HG02981 (cell line): Measurements from ENCODE around the gene KRT86.
"Not testable (repeated sequence)": the region's sequence is repeated elsewhere in the genome, so short reads cannot be mapped to it uniquely, and the experiment has no call there.

ENCODE experiments used
- ATAC-seq: cut with Tn5 transposase; IDR thresholded peaks from one replicate; pipeline ENCODE4 v1.9.1; 2021; ENCODE audit warnings: mild to moderate bottlenecking, moderate library complexity; ENCODE audit not compliant: unreplicated experiment

Gene KRT86

GRCh38 chr12:52267266-52267665, 7.2 kb upstream of the KRT86 start:
- ATAC-seq = no peak

GRCh38 chr12:52267699-52268098, 6.7 kb upstream of the KRT86 start:
- no peak for ATAC-seq

DNA sequence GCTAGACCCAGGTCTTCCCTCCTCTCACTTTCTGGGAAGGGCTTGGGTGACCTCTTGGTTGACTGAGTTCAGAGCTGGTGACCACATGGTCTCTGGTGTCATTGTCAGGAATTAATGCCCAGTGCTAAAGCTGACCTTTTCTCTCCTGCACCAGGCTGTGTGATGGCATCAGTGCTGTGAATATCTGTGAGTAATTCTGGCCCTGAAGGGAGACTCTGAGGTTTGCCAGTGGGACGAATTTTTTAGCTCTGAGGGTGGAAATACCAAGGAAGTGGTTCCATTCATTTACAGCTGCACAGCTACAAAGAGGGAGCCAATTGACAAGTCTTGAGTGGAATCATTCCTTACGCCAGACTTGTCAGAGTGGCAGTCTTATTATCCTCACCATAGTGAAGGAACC, 6.2 kb upstream of the KRT86 start:
- ATAC-seq = no peak

- ATAC-seq = no peak
Observed at GRCh38 chr12:52270541-52271070, 3.8 kb upstream of the KRT86 start.

DNA sequence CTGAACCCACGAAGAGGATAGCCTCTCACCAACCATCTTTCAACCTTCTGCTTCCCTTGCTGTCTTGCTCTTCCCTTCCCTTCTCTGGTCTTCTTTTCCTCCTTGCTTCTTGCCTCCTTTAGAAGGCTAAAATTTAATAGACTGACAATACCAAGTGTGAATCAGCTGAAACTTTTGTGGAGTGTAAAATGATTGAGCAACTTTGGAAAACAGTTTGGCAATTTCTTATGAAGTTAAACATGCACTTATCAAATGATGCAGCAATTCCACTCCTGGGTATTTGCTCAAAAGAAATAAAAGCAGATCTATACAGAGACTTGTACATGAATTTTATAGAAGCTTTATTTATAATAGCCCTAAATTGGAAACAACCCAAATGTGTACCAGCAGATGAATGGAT, 3.3 kb upstream of the KRT86 start:
- ATAC-seq = no peak

- no peak for ATAC-seq
Observed at GRCh38 chr12:52275686-52276085, 1.2 kb downstream of the KRT86 start.

- ATAC-seq = no peak
Observed at GRCh38 chr12:52277486-52278245, 3.2 kb downstream of the KRT86 start.

- ATAC-seq = no peak
Observed at GRCh38 chr12:52278575-52279421, 4.4 kb downstream of the KRT86 start.

DNA sequence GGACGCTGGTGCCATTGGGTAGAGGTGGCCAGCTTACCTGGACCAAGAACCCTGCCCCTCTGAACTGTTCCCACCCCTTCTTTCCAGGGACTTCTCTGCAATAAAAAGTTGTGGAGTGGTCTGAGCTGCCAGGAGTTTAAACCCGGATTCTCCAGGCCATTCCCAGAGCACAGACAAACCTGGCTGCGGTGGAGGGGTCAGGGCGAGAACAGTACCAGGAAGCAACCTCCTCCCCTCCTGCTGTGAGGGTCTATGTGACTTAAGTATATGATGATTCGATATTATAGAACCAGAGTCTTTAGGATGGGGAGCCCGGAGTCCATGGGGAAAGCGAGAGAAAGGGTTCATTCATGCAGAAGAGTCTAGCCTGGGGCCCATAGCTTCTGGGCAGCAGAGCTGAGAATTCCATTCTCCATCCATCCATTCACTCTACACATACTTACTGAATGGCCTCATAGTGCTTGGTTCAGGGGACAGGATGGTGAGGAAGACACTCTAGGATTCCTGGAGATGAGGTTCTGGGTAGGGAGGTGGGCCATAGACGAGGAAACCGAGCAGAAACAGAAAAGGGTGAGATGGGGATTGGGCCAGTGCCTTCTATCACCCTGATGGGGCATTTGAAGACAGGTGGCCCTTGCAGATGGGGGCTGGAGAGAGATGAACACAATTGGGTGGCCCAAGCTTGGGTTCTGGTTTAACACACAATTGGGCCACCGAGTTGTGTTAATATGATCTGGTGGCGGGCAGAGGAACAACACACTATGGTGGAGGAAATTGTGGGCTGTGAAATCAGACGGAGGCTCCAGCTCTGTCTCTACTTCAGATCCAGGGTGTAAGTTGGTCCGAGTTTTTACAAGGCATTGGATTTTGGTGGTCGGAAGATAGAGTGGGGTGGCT, 5.2 kb downstream of the KRT86 start:
- ATAC-seq = no peak

- ATAC-seq = no peak
Observed at GRCh38 chr12:52280319-52280795, 5.9 kb downstream of the KRT86 start.

DNA sequence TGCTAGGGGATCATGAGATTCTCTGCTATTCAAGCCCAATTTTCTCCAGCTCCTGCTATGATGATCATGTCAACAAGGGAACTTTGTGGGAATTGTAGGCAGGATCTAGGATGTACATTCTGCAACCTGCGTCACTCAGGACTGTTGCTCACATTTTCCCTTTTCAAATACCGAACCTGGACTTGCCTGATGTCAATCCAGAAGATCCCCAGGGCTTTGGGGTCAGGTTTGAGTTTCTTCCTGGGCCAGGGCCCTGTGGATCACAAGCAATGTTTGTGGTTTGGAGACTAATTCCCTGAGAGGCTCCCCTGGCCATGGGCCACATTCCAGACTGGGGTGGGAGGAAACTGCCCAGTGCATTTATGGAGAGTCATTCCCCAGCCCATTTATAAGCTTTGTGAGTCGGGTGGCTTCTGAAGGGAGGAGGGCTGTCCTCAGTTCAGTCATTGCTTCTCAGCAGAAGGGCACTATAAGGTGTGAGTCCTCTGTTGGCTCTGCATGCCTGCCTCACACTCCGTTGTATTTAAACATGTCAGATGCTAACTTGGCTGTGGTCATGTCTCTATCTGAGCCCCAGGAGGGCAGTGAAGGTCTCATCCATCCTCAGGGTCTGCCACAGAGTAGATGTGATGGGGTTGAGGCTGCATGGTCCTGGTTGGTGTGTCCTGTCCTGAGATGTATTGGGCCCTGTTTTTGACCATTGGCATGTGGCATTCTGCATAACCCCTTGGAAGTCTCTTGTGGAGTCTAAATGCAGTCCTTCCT, 6.5 kb downstream of the KRT86 start:
- no peak for ATAC-seq

- no peak for ATAC-seq
Observed at GRCh38 chr12:52284562-52285171, 10.2 kb downstream of the KRT86 start.

- ATAC-seq = no peak
Observed at GRCh38 chr12:52285172-52285745, 10.8 kb downstream of the KRT86 start.

DNA sequence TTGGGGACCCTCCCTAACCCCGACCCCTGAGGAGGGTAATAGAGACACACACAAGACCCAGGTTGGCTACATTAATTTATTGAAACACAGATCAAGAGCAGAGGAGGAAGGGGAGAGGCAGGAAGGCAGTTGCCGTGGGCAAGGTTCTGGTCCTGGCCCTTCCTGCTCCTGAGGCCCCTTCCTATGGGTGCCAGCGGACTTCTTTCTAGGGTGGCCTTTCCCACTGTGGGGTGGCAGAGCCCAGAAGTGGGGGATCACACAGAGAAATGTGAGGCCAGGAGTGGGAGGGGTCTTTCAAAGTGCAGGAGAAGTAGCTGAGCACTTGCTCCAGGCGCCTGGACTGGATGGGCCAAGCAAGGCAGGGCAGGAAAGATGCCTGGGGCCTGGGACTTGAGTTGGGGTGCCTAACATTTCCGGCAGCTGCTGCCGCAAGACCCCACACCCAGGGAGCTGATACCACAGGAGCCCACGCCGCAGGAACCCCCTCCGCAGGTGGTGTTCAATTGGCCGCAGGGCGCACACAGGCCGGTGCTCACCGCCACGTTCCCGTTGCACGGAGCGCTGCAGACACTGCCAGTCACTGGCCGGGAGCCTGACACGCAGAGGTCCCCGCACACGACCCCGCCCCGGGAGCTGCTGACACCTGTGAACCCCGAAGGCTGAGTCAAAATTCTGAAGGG, 11.5 kb downstream of the KRT86 start:
- ATAC-seq = no peak

- ATAC-seq = not testable (repeated sequence)
Observed at GRCh38 chr12:52286857-52287785, 12.7 kb downstream of the KRT86 start.

- not testable (repeated sequence) for ATAC-seq
Observed at GRCh38 chr12:52287816-52288805, 13.7 kb downstream of the KRT86 start.
